HG02642 (cell line): ENCODE data around the gene GCDH.

Experiments used
- ATAC-seq: cut with Tn5 transposase; IDR thresholded peaks from one replicate; pipeline ENCODE4 v1.9.1; 2021; ENCODE audit warnings: mild to moderate bottlenecking; ENCODE audit not compliant: unreplicated experiment, poor library complexity

The GCDH gene

GRCh38 chr19:12937927-12938778 lies 47.2 kb downstream of the GCDH start, which contains the start of gene CALR:
TSS of gene CALR (plus strand) at chr19:12938609. CDS start at chr19:12938680, 71 bp downstream.
- peak; percentile 86 for ATAC-seq

GRCh38 chr19:12938779-12939601 lies 48.0 kb downstream of the GCDH start:
- no peak for ATAC-seq

- no peak for ATAC-seq
Observed at GRCh38 chr19:12939975-12940423, 49.0 kb downstream of the GCDH start.

- ATAC-seq, result no peak
Observed at GRCh38 chr19:12940897-12941296, 49.9 kb downstream of the GCDH start.

- no peak for ATAC-seq
Observed at GRCh38 chr19:12943437-12944044, 52.6 kb downstream of the GCDH start.

GRCh38 chr19:12944104-12944674 lies 53.2 kb downstream of the GCDH start:
- no peak for ATAC-seq

- peak; percentile 81 for ATAC-seq
Observed at GRCh38 chr19:12945479-12946091, 54.6 kb downstream of the GCDH start, which contains the start of gene RAD23A. TSS of gene RAD23A (plus strand) at chr19:12945862. CDS start at chr19:12945949, 87 bp downstream.

- peak; percentile 36 for ATAC-seq
Observed at GRCh38 chr19:12946092-12946721, 55.2 kb downstream of the GCDH start.

GRCh38 chr19:12946731-12947496 lies 56.0 kb downstream of the GCDH start:
- ATAC-seq, result no peak

GRCh38 chr19:12947702-12948611 lies 57.0 kb downstream of the GCDH start:
- ATAC-seq, result no peak

- ATAC-seq, result no peak
Observed at GRCh38 chr19:12948612-12949362, 57.8 kb downstream of the GCDH start.
